Activated gamma-delta T cell treated with Interleukin-2 at 50 U/mL for 16 hours (primary cell): ENCODE measurements around the gene MTMR4.
"Not testable (repeated sequence)": the region's sequence is repeated elsewhere in the genome, so short reads cannot be mapped to it uniquely, and the experiment has no call there.

Experiments used
- DNase-seq: peaks from one replicate; pipeline ENCODE4 v3.0.0-alpha.2; 2020

Gene MTMR4

DNA sequence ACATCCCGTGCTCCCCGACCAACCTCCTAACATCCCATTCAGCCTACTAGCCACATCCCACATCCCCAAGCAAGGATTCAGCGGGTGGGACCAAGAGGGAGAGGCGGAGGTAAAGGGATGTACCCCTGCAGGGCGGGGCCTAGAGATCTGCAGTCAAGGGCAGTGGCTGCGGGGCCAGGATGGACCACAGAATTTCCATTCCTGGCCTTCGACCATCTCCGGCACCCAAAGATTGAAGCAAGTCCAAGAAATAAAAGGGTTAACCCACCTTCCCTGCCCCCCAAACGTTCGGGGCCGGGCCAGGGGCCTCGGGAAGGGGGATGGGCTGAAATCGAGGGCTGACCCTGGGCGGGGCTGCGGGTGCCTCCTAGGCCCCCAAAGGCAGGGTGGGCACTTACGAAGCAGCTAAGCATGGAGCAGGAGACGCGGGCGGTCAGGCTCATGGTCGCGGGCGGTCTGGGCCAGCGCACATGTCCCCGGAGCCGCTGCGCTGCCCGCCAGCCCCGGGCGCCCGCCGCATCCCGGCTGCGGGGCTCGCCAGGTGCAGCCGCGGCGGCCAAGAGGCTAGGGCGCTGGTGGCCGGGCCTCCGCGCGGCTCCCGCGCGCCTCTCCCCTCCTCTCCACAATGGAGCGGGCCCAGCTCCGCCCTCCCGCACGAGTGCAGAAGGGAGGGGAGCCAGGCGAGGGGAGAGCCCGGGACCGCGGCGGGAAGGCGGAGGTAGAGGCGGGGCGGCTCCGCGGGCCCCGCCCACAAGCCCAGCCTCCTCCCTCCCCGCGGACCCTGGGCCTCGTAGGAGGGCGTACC is at the start of gene MTMR4:
Gene MTMR4, minus strand, starts transcription at position 674 of the 805 bp plus-strand sequence. Its CDS starts 231 bp downstream, at position 443.
- DNase-seq, result peak; percentile 61

DNA sequence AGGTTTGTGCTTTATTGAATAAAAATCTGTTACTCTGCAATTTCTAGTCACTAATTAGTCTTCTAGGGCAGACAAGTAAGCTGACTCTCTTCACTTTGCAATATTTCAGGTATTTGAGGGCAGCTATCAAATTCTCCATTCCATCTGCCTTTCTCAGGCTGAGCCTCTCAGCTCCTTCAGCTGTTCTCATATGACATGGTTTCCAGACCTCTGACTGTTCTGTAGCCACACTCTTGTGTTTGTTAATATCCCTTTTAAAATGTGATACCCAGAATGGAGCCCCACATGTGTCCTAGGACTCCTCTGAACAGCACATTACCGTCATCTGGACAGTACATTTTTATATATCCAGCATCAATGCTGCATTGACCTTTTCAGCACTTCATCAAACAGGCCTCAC is 46.1 kb upstream of the MTMR4 start:
- no peak for DNase-seq

DNA sequence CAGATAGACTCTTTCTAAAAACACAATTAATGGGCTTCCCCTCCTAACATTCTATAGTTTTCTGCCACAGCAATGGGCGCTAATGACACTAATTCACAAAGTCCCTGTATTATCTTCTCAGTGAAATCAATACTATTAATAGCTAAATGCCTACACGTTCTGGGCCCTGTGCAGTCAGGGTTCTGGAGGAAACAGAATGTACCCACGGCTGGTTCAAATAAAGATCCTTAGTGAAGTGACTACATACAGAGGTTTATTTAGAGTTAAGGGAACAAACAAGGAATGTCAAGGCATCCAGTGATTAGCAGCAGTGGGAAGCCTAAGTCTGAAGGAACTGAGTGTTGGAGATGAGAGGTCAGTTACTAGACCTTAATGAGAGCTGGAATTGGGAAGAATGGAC is 43.5 kb upstream of the MTMR4 start:
- DNase-seq, result no peak

DNA sequence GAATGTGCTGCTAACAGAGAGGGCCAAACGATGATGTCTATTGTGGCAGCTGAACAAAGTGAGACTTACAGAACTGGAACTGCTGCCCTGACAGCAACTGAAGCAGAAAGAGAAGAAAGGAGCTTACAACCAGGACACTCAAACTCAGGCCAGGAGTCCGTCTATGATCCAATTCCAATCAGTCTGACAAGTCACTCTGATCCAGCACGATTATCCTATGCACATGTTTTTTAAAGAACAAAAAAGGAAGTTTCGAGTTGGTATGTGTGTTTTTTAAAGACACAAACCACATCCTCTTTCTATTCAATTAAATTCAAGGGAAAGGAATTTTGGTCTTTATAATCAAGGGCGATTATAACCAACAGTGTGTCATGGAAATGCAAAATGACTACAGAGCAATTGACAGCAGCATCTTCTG is 42.4 kb upstream of the MTMR4 start:
- DNase-seq, result no peak

DNA sequence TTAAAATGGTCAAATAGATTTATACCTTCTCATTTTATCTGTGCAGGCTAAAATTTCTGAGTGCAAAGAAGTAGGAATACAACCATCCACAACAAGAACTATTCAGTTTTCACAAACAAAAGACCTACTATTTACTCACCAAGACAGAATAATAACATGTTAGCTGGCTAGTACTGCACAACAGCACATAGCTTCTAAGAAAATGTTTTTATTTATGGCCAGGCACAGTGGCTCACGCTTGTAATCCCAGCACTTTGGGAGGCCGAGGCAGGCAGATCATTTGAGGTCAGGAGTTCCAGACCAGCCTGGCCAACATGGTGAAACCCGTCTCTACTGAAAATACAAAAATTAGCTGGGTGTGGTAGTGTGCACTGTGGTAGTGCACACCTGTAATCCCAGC is 40.7 kb upstream of the MTMR4 start:
- not testable (repeated sequence) for DNase-seq

DNA sequence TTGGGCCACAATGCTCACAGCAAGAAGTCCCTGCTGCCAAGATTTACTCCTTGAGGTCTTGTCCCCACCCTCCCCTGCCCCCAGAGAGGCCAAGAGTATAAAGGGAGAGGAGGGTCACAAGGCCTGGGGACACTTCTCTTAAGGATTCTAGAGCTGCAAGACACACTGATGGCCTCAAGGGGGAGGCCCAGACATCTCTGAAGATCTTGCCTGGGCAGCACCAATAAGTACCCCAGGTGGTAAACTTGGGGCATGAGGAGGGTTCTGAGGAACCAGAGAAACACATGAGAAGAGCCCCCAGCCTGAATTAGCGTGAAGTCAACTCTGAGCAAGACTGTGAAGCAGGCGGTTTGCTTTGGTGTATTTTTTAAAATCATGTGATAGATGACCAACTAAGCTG is 26.8 kb upstream of the MTMR4 start:
- DNase-seq, result no peak

DNA sequence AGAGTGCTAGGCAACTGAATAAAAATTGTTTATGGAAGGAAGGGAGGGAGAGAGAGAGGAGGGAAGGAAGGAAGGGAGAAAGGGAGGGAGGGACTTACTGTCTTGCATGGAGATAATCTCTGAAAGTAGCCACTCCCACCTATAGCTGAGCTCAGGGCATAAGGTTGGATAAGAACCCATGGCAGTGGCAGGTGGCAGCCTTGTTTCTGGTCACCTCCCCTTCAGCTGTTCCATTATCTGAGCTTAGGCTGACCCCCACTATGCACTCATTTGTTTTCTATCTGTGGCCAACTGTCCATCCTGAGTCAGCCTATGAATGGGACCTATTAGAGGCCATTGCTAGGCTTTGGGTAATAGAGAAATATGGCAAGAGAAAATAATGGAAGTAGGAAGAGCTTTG is 25.3 kb upstream of the MTMR4 start:
- no peak for DNase-seq

DNA sequence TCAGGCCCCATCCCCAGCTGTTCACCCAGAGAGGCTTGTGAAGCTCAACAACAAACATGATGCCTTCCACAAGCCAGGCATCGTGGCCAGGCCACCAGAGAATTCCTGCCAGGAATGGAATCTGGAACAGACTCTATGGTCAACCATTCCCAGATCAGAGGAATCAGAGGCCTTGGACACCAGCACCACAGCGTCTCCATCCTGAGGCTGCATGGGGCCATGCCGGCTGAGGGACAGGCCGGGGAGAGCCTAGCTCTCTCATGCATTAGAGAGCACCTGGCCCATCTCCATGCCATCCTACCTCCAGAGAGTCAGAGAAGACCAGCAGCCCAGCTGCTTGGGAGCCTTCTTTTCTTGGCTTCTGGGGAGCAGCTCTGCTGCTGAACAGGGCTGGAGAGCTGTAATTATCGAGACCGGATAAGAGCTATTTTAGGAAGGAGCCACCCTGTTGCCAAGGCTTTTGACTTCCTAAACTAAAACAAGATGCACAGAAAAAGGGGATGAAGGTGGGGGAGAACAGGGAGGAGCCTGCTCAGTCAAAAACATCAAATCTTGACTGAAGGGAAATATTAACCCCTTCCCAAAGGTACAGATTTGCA is 24.5 kb upstream of the MTMR4 start:
- no peak for DNase-seq

DNA sequence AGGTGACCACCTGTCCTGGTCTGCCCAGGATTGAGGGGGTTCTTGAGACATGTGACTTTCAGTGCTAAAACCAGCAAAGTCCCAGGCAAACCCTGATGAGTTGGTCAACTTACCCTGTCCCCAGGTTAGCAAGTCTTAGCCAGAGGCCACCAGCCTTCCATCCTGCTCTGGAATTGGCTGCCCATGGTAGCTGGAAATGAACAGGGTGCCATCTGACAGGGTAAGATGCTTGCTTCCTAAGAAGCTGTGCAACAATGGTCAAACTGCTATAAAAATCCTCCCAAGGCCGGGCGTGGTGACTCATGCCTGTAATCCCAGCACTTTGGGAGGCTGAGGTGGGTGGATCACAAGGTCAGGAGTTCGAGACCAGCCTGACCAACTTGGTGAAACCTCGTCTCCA is 22.8 kb upstream of the MTMR4 start:
- DNase-seq, result no peak

DNA sequence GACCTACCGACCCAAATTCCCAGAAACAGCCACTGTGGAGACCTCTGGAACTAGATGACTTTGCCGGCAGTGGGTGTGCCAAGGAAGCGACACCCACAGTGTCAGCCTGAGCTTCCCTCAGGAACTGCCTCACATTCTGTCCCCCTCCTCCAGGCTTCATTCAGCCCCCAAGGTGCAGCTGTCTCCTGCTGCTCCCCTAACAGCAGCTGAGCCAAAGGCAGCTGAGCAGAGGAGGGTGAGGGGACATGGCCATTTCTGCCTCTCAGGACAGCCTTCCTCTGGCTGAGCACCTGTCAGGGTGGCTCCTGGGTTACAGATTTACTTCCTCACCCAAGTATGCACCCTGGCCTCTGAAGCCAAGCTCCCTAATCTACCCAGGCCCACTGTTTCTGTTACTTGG is 22.1 kb upstream of the MTMR4 start:
- no peak for DNase-seq

DNA sequence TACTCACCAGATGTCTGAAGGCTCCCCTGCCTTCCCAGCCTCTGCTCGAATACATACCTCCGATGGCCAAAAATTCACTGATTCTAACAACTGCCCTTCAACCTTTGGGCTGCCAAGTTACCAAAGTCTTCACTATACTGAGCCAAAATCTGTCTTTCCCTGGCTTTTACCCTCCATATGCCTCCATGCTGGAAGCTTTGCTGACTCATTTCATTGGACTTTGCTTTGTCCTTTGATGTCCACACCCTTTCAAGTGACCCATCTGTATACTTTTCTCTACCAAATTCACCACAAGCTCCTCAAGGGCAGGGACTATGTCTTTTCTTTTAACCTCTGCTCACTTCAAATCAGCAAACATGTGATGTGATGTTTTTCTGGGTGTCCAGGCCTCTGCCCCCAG is 21.0 kb upstream of the MTMR4 start:
- no peak for DNase-seq

DNA sequence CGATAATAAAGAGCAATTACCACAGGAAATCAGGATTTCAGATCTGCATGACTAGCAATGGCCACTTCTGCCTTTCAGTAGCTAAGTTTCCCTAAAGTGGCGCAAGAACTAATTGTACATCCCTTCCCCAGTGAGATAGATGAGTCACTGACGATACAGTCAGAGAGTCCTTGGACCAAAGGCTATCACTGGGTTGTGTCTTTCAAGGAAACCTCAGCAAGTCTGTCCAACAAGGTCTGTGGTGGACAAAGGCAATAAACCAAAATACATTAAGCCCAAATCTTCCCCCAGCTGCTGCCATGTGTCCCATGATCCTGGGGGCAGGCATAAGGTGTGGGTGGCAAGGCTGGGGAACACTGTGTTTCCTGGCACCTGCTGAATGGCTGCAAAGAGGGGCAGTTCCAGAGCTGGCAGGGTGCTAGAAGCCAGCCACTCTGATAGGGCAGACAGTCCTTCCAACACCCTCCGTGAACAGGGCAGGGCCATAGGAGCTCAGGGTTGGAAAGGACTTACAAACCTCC is 20.5 kb upstream of the MTMR4 start:
- no peak for DNase-seq

DNA sequence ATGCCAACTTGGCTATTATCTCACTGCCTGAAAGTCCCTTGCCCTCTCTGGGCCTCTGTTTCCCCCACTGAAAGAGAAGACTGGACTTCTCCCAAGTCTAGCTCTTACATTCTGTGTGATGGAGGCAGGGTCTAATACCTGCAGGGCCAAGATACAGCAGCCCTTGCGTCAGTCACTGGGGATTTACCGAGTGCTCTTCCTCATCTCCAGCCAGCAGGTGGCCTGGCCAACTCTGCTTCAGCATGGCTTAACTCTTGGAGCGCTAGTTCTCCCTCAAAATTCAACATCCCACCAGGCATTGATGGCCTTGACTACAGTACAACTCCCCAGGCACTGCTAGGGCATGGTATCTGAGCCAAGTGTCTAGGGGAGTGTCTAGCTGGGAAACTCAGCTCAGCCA is 19.9 kb upstream of the MTMR4 start:
- no peak for DNase-seq

DNA sequence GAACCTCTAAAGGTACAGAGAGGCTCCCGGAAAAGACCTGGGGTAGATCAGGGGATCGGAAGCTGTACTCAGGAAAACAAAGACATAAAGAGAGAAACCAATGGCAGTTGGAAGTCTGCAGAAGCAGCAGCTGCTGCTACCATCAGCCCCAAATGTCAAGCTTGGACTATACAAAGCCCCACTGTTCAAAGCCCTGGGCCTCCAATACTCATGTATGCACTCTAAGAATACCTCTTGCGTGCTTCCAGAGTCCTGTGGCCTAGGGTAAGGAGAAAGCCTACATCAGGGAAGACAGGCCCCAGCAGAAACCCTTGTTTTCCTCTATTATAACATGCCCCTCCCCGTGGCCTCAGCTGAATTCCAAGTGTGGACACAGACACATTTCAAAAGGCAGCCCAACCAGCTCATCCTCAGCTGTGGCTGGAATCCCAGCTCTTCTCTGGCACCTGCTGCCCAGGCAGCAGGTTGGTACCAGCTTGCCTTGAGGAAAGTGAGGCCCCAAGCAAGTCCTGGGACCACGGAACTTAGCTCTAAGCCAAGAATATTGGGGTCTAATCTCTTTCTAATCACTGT is 19.3 kb upstream of the MTMR4 start:
- no peak for DNase-seq

DNA sequence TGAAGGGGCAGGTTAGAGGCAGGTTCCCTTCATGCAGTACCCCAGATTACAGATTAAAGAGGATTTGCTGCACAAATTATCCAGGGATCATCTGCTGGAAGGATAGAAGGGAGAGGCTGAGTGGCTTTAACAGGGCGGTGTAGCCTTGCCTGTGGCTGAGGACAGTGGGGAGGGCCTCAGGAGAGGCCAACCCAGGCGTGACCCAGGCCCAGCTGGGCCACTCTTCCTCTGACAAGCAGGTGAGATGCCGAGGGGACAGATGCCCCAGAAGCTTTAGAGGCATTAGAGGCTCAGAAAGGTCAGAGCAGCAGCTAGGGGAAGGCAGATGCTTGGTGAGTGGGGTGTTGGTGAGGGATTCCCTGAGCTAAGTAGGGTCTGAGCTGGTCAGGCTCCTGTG is 18.1 kb upstream of the MTMR4 start:
- DNase-seq, result no peak

DNA sequence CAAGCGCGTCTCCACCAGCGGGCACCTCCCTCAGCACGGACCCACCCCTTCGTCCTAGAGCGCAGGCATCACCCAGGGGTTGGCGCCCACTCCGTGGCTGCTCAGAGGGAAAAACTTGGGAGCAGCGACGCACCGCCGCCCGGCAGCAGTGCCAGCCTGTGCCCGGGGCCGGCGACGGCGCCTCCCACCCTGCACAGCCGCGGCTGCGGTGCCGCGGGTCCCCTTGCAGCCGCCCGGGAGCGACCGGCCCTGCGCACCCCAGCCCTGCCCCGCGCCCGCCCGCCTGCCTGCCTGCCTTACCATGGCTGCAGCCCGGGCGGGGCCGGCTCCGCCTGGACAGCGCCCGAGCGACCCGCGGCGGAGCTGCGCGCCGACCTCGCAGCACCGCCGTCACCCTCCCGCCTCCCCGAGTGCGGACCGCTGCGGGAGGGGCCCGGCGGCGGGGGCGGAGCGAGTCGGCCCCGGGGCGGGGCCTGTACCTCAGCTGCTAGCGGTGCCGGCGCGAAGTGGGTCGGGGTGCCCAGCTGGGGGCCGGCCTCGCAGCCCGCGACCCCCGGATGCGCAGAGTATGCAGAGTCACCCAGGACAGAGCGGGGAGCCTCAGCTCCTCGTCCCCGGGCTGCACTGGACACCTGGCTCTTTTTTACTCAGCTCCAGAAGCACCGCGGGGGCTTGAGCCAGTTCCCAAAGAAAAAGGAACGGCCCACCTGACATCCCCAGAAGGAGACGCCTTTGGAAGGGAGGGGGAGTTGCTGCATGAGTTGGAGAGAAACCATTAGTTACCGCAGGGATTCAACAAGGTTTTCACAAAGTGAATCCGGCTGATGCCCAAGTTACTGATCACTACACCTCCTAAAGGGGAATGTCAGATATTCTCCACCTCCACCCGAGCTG is 17.5 kb upstream of the MTMR4 start:
- DNase-seq, result peak; percentile 51

DNA sequence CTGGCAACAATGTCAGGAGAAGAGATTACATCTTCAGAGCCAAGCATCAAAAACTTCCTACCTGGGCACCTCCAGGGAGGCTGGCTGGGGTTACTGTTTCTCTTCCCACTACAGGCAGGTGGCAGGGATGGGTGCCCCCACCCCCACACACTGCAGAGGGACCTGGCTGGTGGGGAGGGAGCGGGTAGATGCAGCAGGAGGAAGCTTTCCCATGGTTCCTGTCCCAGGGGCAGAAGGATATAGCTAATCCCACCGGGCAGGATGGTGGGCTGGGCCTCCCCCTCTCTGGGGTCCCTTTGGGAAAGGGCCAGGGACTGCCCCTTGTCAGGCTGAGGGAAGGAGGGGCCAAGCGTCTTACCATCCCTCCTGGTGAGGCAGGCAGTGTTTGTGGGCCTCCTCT is 16.7 kb upstream of the MTMR4 start:
- no peak for DNase-seq

DNA sequence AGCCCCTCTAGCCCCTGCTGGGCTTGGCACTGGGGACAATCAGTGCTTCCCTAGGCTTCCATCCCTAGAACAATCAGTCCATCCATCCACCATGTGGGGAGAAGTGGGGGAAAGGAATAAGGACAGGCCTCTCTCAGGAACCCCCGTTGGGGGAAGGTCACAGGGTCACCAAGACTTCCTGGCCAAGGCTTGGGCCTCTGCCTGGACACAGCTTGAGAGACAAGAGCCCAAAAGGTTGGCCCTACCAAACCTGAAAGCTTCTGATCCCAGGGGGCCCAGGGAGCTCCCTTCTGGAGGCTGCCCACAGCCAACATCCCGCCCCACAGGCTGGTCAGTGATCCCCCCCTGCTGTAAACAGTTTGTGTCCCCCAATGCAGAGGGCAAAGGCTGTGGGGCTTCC is 16.2 kb upstream of the MTMR4 start:
- DNase-seq, result no peak

DNA sequence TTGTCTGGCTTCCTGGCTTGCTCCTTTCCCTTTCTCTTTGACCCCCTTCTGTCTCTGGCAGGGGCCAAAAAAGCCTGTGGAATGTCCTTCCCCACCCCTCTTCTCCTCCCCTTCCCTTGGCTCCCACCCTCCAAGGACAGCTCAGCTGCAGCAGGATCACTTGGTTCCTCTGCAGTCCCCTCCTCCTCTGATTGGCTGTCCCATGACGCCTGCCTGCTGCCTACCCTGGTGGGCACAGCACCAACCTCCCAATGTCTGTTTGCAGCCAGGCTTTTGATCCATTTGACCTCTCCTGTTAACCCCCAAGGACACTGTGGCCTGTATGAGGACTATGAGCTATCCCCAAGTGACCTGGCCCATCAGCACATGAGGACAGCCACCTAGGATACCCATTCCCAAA is 14.8 kb upstream of the MTMR4 start:
- DNase-seq, result no peak

DNA sequence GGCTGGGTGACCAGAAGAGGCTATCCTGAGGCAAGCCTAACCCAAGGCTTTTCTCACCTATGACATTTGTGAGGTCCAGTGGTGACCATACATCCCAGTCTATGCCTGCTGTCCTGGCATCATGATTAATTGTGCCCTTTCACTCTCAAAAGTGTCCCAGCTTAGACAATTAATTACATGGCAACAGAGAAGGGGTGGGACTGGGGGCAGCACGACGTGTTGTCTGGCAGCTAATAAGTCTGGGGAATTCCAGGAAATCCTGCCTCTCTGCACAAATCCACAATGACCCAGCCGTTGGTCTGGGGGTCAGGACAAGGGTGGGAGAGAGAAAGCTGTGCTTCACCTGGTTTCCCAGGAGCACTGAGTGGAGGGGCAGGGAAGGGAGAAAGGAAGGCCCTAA is 14.0 kb upstream of the MTMR4 start:
- no peak for DNase-seq

DNA sequence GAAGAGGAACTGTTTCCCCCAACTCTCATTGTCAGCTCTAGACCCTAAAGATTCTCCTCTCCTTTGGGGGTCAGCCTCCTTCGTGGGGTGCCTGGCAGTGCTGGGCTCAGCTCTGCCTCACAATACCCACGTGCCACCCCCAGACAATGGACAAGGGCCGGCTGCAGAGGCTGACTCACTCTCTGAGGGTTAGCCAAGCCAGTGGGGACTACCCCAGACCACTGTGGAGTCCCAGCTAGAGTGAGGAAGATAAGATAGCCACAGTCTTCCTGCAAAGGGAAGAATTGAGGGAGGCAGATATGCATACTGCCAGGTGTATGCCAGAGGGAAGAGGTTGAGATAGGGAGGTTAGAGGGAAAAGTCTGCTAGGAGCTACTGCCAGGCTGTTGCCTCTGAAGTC is 13.5 kb upstream of the MTMR4 start:
- no peak for DNase-seq

DNA sequence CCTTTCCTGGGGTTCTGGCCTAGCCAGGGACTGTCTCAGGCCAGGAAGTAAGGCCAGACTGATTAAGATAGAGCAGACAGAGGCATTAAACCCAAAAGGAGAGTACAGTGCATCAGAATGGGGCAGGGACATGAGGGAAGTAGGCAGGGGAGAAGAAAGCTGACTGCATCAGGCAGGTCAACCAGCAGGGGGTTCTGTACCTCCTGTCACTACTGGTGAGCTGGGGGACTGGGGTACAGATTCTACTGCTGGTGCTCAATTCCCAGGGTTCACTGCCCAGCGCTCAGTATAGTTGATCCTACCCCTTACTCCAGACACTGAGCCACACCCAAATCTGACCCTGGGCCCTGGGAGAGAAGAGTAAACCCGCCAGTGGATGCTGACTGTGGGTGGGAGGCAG is 12.9 kb upstream of the MTMR4 start:
- DNase-seq, result no peak

DNA sequence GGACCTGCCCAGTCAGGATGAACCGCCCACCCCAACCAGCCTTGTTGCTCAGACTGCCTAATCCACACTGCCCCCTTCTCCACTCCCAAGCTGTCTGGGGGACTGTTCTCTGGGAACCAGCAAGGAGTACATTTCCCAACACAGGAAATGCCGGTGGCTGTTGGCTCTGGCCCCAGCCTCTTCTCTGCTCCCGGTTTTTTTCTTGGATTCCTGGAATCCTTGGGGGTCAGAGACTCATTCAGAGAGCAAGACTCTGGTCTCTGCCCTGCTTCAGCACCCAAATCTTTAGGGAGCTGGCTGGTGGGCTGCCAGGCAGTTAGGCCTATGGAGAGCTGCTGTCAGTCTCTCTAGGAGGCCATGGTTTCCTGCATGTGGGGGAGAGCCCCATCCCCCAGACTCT is 10.8 kb upstream of the MTMR4 start:
- DNase-seq, result no peak
